ENCODE data around the gene ERC2.

The ERC2 gene

GRCh38 chr3:55697177-55697865 lies 770.9 kb downstream of the ERC2 start:
- TF ChIP-seq CEBPB (IDR thresholded peaks at IDR 0.05), result no peak
- no peak for TF ChIP-seq MAX (IDR thresholded peaks at IDR 0.05)
- TF ChIP-seq REST (IDR thresholded peaks at IDR 0.05; ENCODE audit: low read depth), result no peak
- no peak for TF ChIP-seq RAD21 (IDR thresholded peaks at IDR 0.05; ENCODE audit: low read depth)
- no peak for TF ChIP-seq TEAD4 (IDR thresholded peaks at IDR 0.05)
- no peak for TF ChIP-seq EP300 (IDR thresholded peaks at IDR 0.05; ENCODE audit: borderline replicate concordance)
- TF ChIP-seq FOXM1 (IDR thresholded peaks at IDR 0.05; ENCODE audit: borderline replicate concordance, low read depth), result no peak
- TF ChIP-seq NFIC (IDR thresholded peaks at IDR 0.05), result no peak
- no peak for TF ChIP-seq USF1 (IDR thresholded peaks at IDR 0.05)

GRCh38 chr3:55692957-55693558 lies 775.2 kb downstream of the ERC2 start:
- no peak for TF ChIP-seq TAF1 (IDR thresholded peaks at IDR 0.05; ENCODE audit: low read depth)
- no peak for TF ChIP-seq MAX (IDR thresholded peaks at IDR 0.05)
- TF ChIP-seq NFIC (IDR thresholded peaks at IDR 0.05), result no peak
- no peak for TF ChIP-seq EGR1 (IDR thresholded peaks at IDR 0.05)
- no peak for TF ChIP-seq FOXM1 (IDR thresholded peaks at IDR 0.05; ENCODE audit: borderline replicate concordance, low read depth)
- no peak for TF ChIP-seq CREB1 (IDR thresholded peaks at IDR 0.05; ENCODE audit: low read depth)

- TF ChIP-seq CEBPB (IDR thresholded peaks at IDR 0.05), result no peak
- TF ChIP-seq TCF12 (IDR thresholded peaks at IDR 0.05; ENCODE audit: low read depth), result no peak
- TF ChIP-seq MAX (IDR thresholded peaks at IDR 0.05), result no peak
- no peak for TF ChIP-seq YY1 (IDR thresholded peaks at IDR 0.05; ENCODE audit: low read depth)
- TF ChIP-seq EP300 (IDR thresholded peaks at IDR 0.05; ENCODE audit: borderline replicate concordance), result no peak
- TF ChIP-seq EGR1 (IDR thresholded peaks at IDR 0.05), result no peak
- TF ChIP-seq REST (IDR thresholded peaks at IDR 0.05; ENCODE audit: low read depth), result no peak
Measured at GRCh38 chr3:55692295-55692956, 775.8 kb downstream of the ERC2 start.

GRCh38 chr3:55691141-55691540 lies 777.1 kb downstream of the ERC2 start:
- no peak for TF ChIP-seq CEBPB (IDR thresholded peaks at IDR 0.05)

- TF ChIP-seq ZBTB7A (IDR thresholded peaks at IDR 0.05; ENCODE audit: low read depth), result no peak
- no peak for TF ChIP-seq TEAD4 (IDR thresholded peaks at IDR 0.05)
- TF ChIP-seq MAX (IDR thresholded peaks at IDR 0.05), result no peak
- TF ChIP-seq EGR1 (IDR thresholded peaks at IDR 0.05), result no peak
- TF ChIP-seq RAD21 (IDR thresholded peaks at IDR 0.05; ENCODE audit: low read depth), result no peak
- TF ChIP-seq CEBPB (IDR thresholded peaks at IDR 0.05), result no peak
- no peak for TF ChIP-seq REST (IDR thresholded peaks at IDR 0.05; ENCODE audit: low read depth)
- no peak for TF ChIP-seq TAF1 (IDR thresholded peaks at IDR 0.05; ENCODE audit: low read depth)
- no peak for TF ChIP-seq TCF12 (IDR thresholded peaks at IDR 0.05; ENCODE audit: low read depth)
- TF ChIP-seq NFIC (IDR thresholded peaks at IDR 0.05), result no peak
- no peak for TF ChIP-seq USF1 (IDR thresholded peaks at IDR 0.05)
- TF ChIP-seq FOXM1 (IDR thresholded peaks at IDR 0.05; ENCODE audit: borderline replicate concordance, low read depth), result no peak
- no peak for TF ChIP-seq CREB1 (IDR thresholded peaks at IDR 0.05; ENCODE audit: low read depth)
- no peak for TF ChIP-seq YY1 (IDR thresholded peaks at IDR 0.05; ENCODE audit: low read depth)
- TF ChIP-seq EP300 (IDR thresholded peaks at IDR 0.05; ENCODE audit: borderline replicate concordance), result no peak
Measured at GRCh38 chr3:55690726-55691125, 777.5 kb downstream of the ERC2 start.

All from Ishikawa (cell line).